ENCODE data around the gene TRABD2B. TPM values are rescaled to one million over a fixed set of nuclear protein-coding genes. Genes with fewer than 3 reads are reported as not detected.

The TRABD2B gene
- total RNA-seq, 1 donor: not detected

GRCh38 chr1:47856996-47857395, 140.2 kb downstream of the TRABD2B start:
- DNase-seq (ENCODE audit: low read depth in 2 of 3, low spot score in 2 of 3): no peak

- DNase-seq (ENCODE audit: low read depth in 2 of 3, low spot score in 2 of 3): no peak
Measured at GRCh38 chr1:47855230-47855629, 142.0 kb downstream of the TRABD2B start.

DNA sequence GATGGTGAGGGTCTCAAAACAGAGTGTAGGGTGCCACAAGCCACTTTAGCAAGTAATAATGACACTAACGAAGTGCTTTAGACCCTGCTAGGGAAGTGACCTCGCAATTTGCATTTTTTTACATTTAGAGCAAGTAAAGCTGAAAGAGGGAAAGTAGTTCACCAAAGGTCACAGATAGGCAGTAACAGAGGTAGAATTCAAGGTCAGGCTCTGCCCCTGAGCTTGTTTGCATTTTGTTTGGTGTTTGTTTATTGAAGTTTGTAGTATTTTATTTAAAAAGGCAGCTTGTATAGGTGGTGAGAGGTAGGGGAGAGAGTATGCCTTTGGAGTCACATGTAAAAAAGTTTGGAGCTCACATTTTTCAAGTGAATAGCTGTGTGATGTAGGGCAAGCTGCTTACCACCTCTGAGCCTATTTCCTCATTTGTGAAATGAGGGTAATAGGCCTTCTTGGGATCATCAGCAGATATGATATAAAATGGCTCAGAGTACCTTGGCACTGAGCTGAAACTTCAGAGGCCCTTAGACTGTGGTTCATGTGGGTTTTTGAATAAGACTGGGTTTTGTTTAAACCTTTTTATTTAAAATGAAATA, 142.5 kb downstream of the TRABD2B start:
- DNase-seq (ENCODE audit: low read depth in 2 of 3, low spot score in 2 of 3): no peak

- no peak for DNase-seq (ENCODE audit: low read depth in 2 of 3, low spot score in 2 of 3)
Measured at GRCh38 chr1:47853852-47854251, 143.3 kb downstream of the TRABD2B start.

- no peak for DNase-seq (ENCODE audit: low read depth in 2 of 3, low spot score in 2 of 3)
Measured at GRCh38 chr1:47853059-47853458, 144.1 kb downstream of the TRABD2B start.

GRCh38 chr1:47852006-47852718, 145.0 kb downstream of the TRABD2B start:
- no peak for DNase-seq (ENCODE audit: low read depth in 2 of 3, low spot score in 2 of 3)

DNA sequence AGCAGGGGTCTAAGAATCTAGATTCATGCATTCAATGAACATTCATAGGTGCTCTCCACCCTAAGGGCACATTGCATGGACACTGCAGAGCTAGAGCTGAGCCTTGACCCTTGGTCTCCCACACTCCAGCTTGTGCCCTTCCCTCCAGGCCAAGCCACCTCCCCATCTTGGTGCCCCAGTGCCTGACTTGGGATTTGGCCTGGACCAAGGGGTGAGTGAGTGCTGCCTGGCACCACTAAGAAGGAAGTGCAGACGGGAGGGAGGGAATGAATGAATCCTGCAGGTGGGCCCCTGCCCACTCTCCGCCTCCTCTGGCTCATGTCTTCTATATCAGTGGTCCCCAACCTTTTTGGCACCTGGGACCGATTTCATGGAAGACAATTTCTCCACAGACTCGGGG, 146.7 kb downstream of the TRABD2B start:
- DNase-seq (ENCODE audit: low read depth in 2 of 3, low spot score in 2 of 3): no peak

DNA sequence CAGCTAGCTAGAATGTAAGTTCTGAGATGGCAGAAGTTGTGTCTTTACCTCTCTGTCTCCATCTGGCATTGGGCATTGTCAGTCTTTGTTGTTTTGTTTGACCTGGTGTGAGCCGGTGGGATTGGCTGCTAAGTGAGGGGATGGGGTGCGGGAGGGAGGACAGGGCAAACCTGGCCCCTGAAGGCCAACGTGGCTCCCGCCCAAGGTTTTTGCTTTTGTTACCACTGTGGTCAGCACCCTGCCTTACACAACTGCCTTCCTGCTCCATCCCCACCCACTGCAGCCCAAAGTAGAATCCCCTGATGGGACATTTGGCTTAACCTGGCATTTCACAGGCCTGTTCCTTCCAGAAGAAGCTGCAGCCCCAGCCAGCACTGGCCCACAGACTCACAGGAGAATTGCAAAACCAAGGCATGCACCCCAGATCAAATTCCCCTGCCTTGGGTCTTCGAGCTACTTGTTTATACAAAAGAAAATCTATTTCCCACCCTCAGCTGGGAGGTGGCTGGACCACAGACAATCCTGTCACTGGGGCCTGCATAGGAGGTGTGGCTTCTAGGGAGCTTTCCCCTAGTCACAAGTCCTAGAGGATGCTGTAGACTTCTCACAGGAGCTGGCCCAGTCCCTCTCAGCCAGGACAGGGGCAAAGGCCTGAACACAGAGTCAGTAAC, 147.5 kb downstream of the TRABD2B start:
- no peak for DNase-seq (ENCODE audit: low read depth in 2 of 3, low spot score in 2 of 3)

DNA sequence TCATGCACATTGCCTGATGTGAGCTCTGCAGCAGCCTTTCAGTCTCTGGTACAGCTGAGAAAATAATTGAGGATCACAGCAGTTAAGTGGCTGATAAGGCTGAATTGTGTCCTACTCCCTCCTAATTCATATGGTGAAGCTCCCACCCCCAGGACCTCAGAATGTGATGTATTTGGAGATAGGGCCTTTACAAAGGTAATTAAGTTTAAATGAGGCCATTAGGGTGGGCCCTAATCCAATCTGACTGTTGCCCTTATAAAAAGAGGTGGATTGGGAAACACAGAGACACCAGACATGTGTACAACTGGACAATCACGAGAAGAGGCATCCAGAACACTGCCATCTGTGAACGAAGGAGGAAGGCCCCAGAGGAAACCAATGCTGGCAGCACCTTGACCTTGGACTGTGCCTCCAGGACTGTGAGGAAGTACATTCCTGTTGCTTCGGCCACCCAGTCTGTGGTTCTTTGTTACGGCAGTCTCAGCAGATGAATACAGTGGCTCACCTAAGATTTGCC, 148.1 kb downstream of the TRABD2B start:
- no peak for DNase-seq (ENCODE audit: low read depth in 2 of 3, low spot score in 2 of 3)

- no peak for DNase-seq (ENCODE audit: low read depth in 2 of 3, low spot score in 2 of 3)
Measured at GRCh38 chr1:47847763-47848162, 149.4 kb downstream of the TRABD2B start.

GRCh38 chr1:47844558-47844955, 152.6 kb downstream of the TRABD2B start:
- no peak for DNase-seq (ENCODE audit: low read depth in 2 of 3, low spot score in 2 of 3)

GRCh38 chr1:47843781-47844557, 153.2 kb downstream of the TRABD2B start:
- DNase-seq (ENCODE audit: low read depth in 2 of 3, low spot score in 2 of 3): no peak

- no peak for DNase-seq (ENCODE audit: low read depth in 2 of 3, low spot score in 2 of 3)
Measured at GRCh38 chr1:47843059-47843458, 154.1 kb downstream of the TRABD2B start.

- no peak for DNase-seq (ENCODE audit: low read depth in 2 of 3, low spot score in 2 of 3)
Measured at GRCh38 chr1:47842228-47842919, 154.8 kb downstream of the TRABD2B start.

DNA sequence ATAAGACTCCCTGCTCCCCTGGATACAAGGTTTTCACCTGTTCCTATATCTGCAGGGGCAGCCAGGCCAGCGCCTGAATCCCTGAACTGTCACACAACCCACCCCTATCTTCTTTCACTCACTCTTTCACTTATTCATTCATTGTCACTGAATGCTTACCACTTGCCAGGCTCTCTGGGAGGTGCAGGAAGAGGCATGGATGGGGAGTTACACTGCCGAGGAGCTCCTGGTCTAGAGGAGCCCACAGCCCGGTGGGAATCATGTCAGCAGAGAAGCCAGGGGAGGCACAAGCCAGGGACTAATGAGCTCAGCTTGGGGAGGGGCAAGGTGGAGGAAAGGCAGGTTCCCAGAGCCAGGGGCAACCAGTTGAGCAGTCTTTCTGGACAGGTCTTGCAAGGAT, 155.8 kb downstream of the TRABD2B start:
- DNase-seq (ENCODE audit: low read depth in 2 of 3, low spot score in 2 of 3): no peak

DNA sequence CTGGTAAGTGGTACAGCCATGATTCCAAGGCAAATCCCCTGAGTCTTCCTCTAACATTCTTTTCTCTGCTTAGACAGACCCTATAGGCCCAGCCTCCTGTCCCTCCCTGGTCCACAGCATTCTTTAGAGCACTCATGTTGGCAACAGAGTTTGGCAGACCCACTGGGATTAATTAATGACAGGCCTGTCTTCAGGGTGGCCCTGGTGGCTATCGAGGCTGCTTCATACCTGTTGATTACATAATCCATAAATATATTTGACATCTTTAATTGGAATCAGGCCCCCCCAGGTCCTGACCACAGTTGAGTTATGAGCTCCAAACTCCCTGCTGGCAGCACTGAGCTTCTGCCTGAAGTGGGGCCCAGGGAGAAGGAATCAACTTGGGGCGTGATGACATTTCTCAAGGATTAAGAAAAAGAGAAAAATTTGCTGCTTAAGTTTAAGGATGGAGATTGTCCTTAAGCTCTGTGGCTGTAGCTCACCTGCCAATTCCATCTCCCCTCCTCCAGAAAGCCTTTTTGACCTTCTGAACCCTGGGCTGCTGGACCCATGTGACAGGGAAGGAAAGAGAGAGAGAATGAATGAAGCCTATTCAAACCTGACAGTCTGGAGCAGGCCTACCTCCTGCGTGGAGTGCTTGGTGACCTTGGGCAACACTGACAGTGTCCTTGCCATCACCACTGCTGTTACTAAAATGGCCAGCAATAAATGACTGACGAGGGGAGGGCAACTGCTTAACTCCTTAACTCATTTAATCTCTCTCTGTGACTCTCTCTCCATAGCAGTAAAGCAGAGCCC, 156.6 kb downstream of the TRABD2B start:
- DNase-seq (ENCODE audit: low read depth in 2 of 3, low spot score in 2 of 3): no peak

DNA sequence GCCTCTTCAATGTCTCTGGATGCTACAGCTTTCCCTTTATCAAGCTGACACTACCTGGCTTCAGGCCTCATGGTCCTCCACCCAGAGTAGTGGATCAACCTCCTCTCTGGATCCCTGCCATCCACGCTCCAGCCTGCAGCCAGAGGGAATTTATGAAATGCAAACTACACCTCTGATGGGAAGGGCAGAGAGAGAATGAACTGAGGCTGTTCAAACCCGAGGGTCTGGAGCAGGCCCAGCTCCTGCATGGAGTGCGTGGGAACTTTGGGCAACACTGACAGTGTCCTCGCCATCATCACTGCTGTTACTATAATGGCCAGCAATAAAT, 157.8 kb downstream of the TRABD2B start:
- DNase-seq (ENCODE audit: low read depth in 2 of 3, low spot score in 2 of 3): no peak

GRCh38 chr1:47838562-47839432, 158.4 kb downstream of the TRABD2B start:
- no peak for DNase-seq (ENCODE audit: low read depth in 2 of 3, low spot score in 2 of 3)

All from hematopoietic multipotent progenitor cell (in vitro differentiated cells).